NCI-H1436 treated with DMSO at 0.1 percent for 48 hours (cell line): ENCODE data around the gene ATP8A1.
A peak's percentile ranks its signal among the peaks of the same experiment; 100 is the strongest.

Experiments used
- DNase-seq: peaks from one replicate; lab custom pipeline; 2025; lab: John Stamatoyannopoulos, UW

ATP8A1 gene

GRCh38 chr4:42649870-42650269 lies 7.0 kb downstream of the ATP8A1 start:
- no peak for DNase-seq

- no peak for DNase-seq
Observed at GRCh38 chr4:42646999-42647541, 9.8 kb downstream of the ATP8A1 start.

DNA sequence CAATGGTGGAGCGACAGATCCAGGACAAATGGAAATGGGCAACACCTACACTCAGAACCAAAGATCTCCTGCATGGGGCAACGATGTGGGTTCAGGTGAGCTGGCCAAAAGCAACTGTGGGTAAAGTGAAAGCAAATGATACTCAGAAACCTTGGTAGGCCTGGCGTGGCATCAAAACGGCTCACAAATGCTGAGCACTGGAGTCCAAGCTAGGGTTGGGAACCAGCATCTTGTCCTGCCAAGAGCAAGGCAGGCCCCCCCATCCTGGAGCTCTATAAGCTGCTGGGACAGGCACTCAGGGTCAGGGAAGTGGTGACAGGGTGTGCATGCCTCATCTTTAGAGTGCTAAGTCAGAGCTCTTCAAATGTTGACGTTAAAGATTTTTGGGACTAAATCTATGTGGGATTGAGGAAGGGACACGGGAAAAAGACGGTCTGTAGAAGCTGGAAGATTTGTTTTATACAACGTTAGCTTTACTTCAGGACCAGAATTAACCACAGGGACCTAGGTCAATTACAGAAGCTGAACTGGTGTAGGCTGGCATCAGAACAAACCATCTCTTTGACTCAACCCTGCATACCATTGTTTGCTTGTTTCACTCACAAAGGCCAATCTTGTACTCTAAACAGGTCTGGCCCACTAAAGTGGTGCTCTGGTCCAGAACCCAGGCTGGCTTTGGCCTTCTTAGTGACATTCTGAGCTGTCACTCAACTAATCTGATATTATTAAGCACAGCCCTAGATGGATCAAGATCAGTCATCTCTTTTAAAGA lies 10.7 kb downstream of the ATP8A1 start:
- no peak for DNase-seq

GRCh38 chr4:42644897-42645296 lies 12.0 kb downstream of the ATP8A1 start:
- no peak for DNase-seq

GRCh38 chr4:42643685-42644084 lies 13.2 kb downstream of the ATP8A1 start:
- DNase-seq, result no peak

GRCh38 chr4:42642845-42643615 lies 13.9 kb downstream of the ATP8A1 start:
- DNase-seq, result no peak

DNA sequence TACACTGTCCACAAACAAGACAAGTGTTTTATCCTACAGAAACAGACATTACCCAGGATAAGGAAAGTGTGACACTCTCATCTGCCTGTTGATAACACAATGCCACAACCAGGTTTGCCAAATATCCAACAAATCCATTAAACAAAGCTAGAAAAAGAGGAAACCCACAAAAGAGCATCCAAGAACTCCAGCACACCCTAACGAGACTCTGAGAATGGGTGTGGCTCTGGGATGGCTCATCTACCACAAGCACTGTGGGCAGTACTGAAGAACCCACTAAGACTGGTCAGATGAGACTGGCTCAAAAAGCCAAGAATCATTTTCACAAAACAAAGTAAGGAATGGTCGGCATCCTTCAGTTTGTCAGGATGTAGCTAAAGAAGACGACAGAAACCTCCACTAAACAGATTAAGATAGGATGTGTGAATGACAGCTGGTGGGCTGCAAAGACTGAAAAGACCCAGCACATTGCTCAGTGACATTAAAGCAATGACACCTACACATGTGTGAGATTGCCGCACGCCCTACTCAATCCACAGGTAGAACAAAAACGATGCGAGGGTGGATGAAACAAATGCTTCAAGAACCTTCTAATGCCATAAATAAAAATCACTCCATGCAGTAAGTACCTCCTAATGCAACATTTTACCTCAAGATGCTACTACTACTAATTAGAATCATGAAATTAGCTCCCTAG lies 14.7 kb downstream of the ATP8A1 start:
- DNase-seq, result no peak

GRCh38 chr4:42641656-42642055 lies 15.2 kb downstream of the ATP8A1 start:
- no peak for DNase-seq

- DNase-seq, result no peak
Observed at GRCh38 chr4:42641161-42641560, 15.7 kb downstream of the ATP8A1 start.

DNA sequence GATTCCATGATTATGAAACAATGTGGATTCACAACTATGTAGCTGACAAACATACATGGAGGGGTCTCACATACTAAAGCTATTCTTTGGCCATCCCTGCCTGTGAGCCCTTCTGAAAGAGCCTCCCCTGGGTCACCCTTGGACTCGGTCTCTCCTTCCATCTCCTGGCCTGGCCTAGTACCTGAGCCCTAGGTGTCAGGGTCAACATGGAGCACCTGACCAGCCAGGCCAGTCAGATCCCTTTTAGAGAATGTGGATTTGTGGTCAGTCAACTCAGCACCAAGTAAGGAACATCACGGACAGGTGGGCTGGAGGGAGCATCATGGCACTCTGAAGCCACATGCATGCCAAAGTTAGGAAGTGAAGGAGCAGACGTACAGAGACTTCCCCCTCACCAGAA lies 16.3 kb downstream of the ATP8A1 start:
- no peak for DNase-seq

GRCh38 chr4:42638993-42639392 lies 17.9 kb downstream of the ATP8A1 start:
- DNase-seq, result no peak

DNA sequence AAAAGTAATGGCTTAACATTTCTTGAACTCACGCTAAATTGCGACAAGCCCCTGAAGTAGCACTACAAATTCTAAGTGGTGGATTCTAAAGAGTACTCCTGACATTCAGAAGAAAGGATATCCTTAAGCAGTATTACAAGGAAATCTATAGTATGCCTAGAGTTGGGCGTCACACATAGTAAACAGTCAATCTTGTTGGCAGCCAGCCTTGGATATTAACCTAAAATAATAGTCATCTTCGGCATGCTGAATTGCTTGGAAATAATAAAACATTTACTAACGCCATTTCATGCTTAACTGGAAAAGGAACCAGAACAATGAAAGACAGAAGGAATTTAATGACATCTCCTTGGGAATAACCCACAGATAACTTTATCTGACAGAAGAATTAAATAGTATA lies 18.6 kb downstream of the ATP8A1 start:
- no peak for DNase-seq

DNA sequence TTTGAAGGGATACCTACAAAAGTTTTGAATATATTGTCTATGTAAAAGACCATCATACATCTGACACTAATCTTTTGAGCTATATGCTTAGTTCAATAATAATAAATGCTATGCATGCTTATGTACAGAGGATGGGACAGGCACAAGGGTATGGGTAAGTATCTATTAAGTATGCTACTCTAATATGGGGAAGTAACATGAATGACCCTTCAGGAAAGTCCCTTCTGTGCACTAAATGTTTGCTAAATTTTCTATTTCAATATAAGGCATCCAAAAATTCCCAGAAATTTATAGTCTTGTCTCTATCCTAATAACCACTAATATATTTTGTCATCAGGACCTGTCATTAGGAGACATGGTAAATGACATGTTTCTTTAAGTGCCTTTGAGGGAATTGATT lies 19.0 kb downstream of the ATP8A1 start:
- DNase-seq, result no peak

DNA sequence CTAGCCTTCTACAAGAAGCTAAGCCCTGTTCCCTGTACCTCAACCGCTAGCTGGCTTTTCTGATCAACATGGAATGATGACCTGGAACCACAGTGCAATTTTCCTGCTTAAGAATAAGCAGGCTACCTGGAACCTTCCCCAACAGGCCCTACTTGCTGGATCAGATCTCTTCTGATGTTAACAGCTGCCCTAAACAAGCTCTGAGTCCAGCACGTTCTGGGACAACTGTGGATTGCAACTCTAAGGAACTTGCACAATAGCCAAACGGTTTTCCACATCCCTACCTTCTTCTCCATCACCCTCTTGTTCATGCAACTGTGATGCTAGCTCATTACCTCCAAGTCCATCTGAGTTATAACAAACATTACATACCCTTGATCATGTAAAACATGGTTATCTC lies 19.8 kb downstream of the ATP8A1 start:
- no peak for DNase-seq

GRCh38 chr4:42636645-42636949 lies 20.3 kb downstream of the ATP8A1 start:
- DNase-seq, result no peak

DNA sequence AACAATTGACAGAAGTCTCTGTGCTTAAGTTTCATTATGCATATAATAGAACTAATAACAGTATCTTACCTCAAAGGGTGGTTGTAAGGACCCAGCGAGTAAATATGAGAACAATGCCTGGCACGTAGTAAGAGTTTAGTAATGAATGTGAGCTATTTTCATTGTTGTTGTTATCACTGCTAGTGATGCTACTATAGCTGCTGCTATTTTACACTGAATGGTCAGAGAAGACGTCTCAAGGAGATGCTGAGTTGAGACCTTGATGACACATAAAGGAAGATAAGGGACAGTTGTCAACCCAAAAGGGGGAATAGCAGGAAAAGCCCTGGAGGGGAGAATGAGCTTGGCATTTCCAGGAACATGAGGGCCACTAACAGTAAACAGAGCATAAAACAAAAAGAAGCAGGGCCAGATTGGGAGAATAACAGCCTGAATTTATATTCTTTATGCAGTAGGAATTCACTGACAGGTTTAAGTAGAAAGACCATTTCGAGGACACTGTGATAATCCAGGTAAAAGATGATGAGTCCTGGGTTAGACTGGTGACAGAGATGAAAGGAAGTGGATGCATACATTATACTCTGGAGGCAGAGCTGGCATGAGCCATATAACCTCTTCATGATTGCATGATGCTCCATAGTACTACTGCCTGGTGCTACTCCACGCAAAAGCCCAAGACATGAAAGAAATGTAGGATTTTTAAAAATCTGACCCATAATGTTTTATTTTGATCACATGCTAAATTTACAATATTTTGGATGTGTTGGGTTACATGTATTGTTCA lies 23.1 kb downstream of the ATP8A1 start:
- DNase-seq, result no peak

DNA sequence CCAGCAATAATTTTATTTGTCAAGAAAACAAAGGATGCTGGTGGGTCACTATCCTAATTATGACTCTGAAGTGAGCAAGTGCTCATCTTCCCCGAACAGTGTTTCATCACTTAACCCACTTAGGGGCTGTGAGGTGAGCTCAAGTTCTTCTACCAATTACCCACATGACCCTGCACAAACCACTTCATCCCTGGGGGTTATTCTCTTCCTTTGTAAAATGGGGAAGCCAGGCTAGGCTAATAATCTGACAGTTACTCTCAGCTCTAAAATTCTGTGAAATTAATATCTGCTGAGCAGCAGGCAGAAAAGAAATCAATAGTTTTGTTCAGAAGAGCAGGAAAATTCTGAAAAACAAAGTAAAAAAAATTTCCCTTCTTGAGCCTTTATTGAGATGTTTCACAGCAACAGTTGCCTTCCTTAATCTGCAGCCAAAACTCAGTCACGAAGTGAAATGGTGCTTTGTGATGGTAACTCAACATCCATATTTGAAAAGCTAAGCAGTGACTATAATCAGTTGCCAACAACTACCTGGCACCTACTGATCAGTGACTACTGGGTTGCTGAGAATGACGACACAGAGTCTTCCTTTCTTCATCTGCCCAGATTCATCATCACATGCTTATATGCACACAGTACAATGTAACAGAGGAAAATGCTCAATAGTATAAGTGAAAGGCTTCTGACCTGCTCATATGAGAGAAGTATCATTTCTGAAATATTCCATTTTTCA lies 24.1 kb downstream of the ATP8A1 start:
- DNase-seq, result no peak

DNA sequence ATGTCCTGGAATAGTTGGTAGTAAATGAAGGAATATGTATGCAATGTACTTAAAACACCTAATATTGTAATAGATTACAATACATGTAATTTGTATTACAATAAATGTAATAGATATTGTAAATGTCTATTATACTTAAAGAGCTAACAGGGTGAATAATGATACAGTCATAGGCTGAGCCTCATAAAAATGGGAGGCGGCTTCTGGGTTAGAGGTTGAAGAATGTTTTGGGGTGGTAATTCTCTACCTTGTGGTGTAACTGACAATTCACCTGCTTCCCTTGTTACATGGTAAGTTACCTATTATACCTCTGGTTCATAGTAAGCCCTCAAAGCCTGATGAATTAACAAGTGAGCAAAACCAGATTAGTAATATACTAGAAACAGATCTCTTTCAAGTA lies 26.0 kb downstream of the ATP8A1 start:
- no peak for DNase-seq

DNA sequence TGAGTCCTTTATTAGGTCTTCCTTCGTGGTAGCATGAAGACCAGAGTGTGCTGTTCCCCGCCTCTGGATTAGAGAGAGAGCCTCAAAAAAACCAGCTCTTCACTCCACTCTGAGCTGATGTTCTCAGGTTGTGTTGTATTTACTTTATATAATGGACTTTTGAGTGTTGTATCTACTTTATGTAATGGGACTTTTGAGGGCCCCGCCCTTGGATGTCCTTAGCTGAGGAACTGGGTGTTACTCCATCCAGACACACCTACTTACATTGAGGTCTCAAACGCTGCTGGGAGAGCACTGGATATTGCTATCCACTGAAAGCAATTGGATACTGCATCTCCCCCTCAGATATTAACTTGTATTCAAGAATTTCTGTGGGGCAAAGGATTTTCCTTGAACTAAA lies 28.2 kb downstream of the ATP8A1 start:
- no peak for DNase-seq

DNA sequence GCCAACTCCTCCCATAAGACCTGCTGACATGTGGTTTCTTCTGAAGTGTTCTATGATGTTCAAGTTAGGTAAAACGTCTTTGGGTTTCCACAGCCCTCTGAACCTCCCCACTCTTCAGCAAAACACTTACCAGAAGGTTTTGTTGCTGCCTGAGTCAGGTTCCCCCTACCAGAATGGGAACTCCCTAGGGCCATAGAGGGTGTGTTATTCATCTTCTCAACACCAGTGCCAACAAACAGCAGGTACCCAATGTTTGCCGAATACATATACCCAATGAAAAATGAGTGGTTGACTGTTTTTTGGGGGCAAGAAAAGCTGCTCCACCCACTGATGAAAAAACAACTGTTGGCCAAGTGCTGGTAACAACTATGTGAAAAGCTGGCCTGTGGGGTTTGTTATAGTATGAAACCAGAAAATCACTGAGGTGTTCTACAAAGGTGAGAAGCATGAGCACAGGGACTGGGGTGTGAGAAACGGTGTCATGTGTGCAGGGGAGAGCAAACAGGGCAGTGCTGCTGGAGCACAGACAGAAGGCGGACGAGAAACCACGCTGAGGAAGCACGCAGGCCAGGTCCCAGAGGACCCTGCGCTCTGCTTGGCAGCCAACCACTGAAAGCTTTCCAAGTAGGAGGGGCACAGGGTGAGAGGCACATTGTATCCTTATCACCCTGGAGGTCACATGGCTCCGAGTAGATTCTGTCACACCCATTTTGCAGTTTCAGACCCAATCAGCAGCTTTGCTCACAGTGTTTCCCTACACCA lies 28.8 kb downstream of the ATP8A1 start:
- DNase-seq, result peak; percentile 73
